HepG2 (cell line): ENCODE measurements around the gene TLE7.

Source experiments
- FOXA1 ChIP-seq, 2 experiments: fragments of 450-650 bp in 1 of 2; sonication (generic) in 1 of 2; formaldehyde crosslinking in 1 of 2; IDR thresholded peaks; 2 replicates each; pipeline versions ENCODE4 v1.4.0 to v1.6.1; 2016 to 2020; ENCODE audit warnings: missing genetic modification reagents in 1 of 2
- MAFK ChIP-seq, 2 experiments: IDR thresholded peaks in 1 of 2; conservative IDR thresholded peaks in 1 of 2; 2 replicates each; pipeline ENCODE4 v1.6.1; 2011; ENCODE audit warnings: improper control_type of control experiment in 2 of 2, low read length in 2 of 2
- RXRA ChIP-seq: sonication (generic); formaldehyde crosslinking; IDR thresholded peaks from 2 replicates; pipeline ENCODE4 v1.5.1; 2020; ENCODE audit warnings: missing genetic modification reagents
- ZNF20 ChIP-seq: sonication (generic); formaldehyde crosslinking; IDR thresholded peaks from 2 replicates; pipeline ENCODE4 v1.4.0; 2020; ENCODE audit warnings: mild to moderate bottlenecking, moderate library complexity, missing genetic modification reagents
- TF ChIP-seq, protein P1 (sequence below): sonication (generic); formaldehyde crosslinking; IDR thresholded peaks from 2 replicates; pipeline ENCODE4 v1.5.0; 2020; ENCODE audit warnings: mild to moderate bottlenecking, missing genetic modification reagents, moderate library complexity
- TF ChIP-seq, protein P2 (sequence below): sonication (generic); formaldehyde crosslinking; IDR thresholded peaks from 2 replicates; pipeline ENCODE4 v1.5.1; 2020; ENCODE audit warnings: mild to moderate bottlenecking, missing genetic modification reagents, borderline replicate concordance

DNA sequence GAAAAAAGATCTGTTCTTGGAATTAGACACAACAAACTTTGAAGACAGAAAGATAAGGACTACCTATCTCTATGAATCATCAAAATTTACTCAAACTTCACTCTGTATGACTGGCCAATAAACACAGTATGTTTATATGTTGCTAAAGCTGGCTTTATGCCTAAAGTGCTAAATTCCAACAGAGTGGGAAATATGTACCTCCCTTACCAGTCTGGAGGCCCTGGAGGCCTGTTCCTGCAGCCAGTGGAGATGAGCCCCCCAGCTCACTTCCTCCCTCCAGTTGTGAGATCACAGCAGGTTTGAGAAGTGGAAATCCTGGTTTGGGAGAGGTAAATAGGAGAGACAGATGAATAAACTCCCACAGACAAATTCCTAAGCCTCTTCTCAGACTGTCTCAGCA, 11.2 kb upstream of the TLE7 start:
- TF ChIP-seq RXRA (CRISPR knock-in tag), result no peak
- TF ChIP-seq, protein P1, sequence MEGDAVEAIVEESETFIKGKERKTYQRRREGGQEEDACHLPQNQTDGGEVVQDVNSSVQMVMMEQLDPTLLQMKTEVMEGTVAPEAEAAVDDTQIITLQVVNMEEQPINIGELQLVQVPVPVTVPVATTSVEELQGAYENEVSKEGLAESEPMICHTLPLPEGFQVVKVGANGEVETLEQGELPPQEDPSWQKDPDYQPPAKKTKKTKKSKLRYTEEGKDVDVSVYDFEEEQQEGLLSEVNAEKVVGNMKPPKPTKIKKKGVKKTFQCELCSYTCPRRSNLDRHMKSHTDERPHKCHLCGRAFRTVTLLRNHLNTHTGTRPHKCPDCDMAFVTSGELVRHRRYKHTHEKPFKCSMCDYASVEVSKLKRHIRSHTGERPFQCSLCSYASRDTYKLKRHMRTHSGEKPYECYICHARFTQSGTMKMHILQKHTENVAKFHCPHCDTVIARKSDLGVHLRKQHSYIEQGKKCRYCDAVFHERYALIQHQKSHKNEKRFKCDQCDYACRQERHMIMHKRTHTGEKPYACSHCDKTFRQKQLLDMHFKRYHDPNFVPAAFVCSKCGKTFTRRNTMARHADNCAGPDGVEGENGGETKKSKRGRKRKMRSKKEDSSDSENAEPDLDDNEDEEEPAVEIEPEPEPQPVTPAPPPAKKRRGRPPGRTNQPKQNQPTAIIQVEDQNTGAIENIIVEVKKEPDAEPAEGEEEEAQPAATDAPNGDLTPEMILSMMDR (CRISPR knock-in tag), result no peak
- no peak for TF ChIP-seq MAFK (conservative IDR thresholded peaks at IDR 0.05 in 1 of 2, IDR thresholded peaks at IDR 0.05 in 1 of 2; ENCODE audit: low read length in 2 of 2)
- no peak for TF ChIP-seq FOXA1 (IDR thresholded peaks at IDR 0.05)
- no peak for TF ChIP-seq FOXA1 (CRISPR knock-in tag; IDR thresholded peaks at IDR 0.05)
- TF ChIP-seq, protein P2, sequence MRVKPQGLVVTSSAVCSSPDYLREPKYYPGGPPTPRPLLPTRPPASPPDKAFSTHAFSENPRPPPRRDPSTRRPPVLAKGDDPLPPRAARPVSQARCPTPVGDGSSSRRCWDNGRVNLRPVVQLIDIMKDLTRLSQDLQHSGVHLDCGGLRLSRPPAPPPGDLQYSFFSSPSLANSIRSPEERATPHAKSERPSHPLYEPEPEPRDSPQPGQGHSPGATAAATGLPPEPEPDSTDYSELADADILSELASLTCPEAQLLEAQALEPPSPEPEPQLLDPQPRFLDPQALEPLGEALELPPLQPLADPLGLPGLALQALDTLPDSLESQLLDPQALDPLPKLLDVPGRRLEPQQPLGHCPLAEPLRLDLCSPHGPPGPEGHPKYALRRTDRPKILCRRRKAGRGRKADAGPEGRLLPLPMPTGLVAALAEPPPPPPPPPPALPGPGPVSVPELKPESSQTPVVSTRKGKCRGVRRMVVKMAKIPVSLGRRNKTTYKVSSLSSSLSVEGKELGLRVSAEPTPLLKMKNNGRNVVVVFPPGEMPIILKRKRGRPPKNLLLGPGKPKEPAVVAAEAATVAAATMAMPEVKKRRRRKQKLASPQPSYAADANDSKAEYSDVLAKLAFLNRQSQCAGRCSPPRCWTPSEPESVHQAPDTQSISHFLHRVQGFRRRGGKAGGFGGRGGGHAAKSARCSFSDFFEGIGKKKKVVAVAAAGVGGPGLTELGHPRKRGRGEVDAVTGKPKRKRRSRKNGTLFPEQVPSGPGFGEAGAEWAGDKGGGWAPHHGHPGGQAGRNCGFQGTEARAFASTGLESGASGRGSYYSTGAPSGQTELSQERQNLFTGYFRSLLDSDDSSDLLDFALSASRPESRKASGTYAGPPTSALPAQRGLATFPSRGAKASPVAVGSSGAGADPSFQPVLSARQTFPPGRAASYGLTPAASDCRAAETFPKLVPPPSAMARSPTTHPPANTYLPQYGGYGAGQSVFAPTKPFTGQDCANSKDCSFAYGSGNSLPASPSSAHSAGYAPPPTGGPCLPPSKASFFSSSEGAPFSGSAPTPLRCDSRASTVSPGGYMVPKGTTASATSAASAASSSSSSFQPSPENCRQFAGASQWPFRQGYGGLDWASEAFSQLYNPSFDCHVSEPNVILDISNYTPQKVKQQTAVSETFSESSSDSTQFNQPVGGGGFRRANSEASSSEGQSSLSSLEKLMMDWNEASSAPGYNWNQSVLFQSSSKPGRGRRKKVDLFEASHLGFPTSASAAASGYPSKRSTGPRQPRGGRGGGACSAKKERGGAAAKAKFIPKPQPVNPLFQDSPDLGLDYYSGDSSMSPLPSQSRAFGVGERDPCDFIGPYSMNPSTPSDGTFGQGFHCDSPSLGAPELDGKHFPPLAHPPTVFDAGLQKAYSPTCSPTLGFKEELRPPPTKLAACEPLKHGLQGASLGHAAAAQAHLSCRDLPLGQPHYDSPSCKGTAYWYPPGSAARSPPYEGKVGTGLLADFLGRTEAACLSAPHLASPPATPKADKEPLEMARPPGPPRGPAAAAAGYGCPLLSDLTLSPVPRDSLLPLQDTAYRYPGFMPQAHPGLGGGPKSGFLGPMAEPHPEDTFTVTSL (CRISPR knock-in tag), result no peak
- TF ChIP-seq ZNF20 (CRISPR knock-in tag), result no peak
